GM19193 (cell line): Measurements from ENCODE around the gene WSCD2.

Experiments used
- POLR2A ChIP-seq: IDR thresholded peaks from 4 replicates; pipeline ENCODE4 v1.6.1; 2011; ENCODE audit not compliant: insufficient read depth, insufficient read length; ENCODE audit errors: extremely low read depth

WSCD2 gene

DNA sequence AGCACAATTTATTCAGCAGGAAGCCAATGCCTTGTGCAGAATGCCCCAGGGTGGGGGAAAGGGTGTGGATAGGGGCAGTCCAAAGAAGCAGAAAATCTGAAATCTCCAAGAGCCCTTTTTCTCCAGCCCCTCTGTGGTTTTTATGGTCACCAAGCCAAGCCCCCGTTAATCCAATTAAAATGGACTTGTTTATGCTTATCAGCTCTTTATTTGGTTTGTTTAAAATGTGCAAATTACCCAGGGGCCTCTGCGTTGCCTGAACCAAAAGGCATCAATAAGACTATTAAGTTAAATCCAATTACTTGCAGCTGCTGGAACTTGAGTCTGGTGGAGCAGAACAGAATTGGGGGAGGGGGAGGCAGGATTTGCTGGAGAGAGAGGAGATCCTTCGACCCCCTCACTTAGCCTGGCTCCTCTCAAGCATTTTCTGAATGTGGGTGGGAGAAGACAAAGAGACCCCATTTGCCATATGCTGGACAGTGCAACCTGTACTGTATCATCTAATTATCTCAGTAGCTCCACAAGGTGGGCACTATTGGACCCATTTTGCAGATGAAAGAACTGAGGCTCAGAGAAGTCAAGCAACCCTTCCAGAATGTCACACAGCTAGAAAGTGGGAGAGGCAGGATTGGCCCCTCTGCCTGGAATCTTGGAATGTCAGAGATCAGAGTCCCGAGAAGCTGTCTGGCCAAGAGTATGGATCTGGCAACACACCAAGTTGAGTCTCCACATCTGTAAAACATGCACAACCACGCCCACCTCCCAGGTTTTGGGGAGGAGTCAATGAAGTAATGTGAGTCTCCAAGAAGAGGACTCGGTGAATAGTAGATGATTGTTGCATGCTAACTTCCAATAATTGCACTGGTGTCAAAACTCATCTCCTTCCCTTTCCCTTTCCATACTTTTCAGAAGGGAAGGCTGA is 143.1 kb downstream of the WSCD2 start:
- no peak for TF ChIP-seq POLR2A

DNA sequence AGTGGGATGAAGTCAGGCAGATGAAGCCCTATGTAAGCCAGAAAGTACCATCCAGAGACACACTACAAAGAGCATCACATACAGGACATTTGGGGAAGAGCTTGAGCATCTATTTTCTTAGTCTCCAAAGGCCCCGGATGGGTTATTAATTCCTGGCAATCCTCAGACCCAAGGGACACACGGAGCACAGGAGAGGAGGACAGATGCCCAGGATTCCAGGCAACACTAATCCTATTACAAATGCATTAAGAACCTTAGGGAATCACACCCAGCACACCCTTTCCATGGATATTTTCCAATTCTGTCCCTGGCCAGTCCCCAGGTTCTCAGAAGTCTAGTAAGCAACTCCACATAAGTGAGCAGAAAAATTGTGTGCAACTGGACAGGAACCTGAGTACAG is 144.1 kb downstream of the WSCD2 start:
- no peak for TF ChIP-seq POLR2A

GRCh38 chr12:108277613-108278012 is 148.5 kb downstream of the WSCD2 start:
- no peak for TF ChIP-seq POLR2A

GRCh38 chr12:108282160-108282559 is 153.1 kb downstream of the WSCD2 start:
- no peak for TF ChIP-seq POLR2A

DNA sequence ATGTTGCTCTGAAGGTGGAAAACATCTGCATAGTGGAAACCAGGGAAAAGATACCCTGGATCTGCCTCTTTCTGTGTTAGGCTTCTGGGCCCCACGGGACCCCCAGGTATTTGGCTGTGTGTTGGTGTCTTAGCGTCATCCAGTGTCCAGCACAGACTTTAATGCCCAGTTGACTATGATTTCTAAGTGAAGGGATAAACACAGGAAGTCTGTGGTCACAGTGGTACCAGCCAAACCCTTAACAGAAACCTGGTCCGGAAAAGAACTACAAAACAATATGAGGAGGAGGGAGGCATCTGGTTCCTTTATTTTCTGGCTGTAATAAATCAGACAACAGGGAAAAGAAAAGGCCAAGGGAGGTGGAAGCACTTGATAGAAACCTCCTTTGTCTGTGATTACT is 153.6 kb downstream of the WSCD2 start:
- TF ChIP-seq POLR2A: no peak

GRCh38 chr12:108284163-108284562 is 155.1 kb downstream of the WSCD2 start:
- no peak for TF ChIP-seq POLR2A

- TF ChIP-seq POLR2A: no peak
Measured at GRCh38 chr12:108285016-108285415, 155.9 kb downstream of the WSCD2 start.

DNA sequence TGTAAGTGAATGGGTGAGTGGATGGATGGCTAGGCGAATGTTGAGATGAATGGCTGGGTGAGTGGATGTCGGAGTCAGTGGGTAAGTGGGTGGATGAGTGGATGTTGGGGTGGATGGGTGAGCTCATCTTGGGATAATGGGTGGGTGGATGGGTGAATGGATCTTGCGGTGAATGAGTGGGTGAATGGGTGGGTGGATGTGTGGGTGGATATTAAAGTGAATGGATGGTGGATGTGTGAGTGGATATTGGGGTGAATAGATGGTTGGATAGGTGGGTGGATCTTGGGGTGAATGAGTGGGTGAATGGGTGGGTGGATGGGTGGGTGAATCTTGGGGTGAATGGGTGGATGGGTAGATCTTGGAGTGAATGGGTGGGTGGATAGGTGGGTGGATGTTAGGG is 158.1 kb downstream of the WSCD2 start:
- no peak for TF ChIP-seq POLR2A

GRCh38 chr12:108289350-108290161 is 160.5 kb downstream of the WSCD2 start:
- TF ChIP-seq POLR2A: no peak

GRCh38 chr12:108295641-108296040 is 166.6 kb downstream of the WSCD2 start:
- TF ChIP-seq POLR2A: no peak

DNA sequence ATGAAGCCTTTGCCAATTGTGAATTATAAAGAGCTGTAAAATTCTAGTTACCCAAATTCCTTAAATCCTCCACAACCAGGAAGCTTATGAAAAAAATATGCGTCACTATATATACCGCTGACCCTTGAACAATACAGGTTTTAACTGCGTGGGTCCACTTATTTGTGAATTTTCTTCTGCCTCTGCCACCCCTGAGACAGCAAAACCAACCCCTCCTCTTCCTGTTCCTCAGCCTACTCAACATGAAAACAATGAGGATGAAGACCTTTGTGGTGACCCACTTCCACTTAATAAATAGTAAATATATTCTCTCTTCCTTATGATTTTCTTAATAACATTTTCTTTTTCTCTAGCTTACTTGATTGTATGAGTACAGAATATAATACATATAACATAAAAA is 167.9 kb downstream of the WSCD2 start:
- no peak for TF ChIP-seq POLR2A

DNA sequence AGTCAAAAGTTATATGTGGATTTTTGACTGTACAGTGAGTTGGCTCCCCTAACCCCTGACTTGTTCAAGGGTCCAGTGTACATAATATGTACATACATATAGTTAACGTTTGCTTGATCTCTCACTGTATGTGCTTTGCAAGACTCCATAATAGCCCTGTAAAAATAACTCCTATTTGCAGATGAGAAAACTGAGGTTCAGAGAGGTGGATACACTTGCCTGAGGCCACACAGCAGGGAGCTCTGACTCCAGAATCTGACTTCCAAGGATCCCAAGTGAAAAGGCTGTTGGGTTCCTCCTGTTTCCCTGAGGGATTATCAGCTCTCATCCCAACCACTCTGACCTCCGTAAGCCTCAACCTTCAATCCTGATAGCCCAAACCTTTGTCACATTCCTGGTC is 168.3 kb downstream of the WSCD2 start:
- no peak for TF ChIP-seq POLR2A

DNA sequence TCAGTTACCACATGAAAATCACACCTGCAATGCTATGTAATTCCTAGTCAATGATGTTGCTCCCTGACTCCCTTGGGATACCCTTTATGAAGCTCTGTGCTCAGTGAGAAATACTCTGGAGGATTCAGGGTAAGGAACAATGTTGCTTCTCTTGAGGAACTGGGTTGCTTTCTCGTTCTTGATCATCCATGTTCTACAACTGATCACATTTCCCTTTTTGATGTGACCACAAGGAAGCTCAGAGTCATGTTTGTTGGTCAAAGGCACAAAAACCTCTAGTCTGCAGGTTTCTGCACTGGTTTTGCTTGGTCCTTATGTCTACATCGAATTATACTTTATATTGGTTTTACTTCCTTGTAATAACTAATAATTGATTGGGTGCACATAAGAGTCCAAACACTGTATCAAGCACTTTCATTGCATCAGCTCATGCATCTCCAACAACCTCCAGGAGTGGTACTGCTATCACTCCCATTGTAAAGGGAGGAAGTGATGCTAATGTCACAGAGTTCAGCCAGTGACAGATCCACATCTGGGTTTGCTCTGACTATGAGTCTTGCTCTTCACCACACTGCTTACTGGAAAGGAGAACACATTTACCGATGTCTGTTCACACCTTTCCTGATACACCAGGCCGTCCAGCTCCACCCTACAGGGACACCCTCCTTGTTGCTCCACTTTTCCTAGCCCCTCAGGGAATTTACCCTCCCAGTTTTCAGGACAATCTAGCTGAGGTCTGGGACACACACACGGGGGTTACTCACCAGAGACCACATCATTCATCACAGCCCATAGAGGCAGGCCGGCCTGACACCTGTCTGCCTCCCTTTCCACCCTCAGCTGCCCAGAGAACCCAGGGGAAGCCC is 169.0 kb downstream of the WSCD2 start:
- no peak for TF ChIP-seq POLR2A

- TF ChIP-seq POLR2A: no peak
Measured at GRCh38 chr12:108298761-108299275, 169.7 kb downstream of the WSCD2 start.

- TF ChIP-seq POLR2A: no peak
Measured at GRCh38 chr12:108299516-108299915, 170.4 kb downstream of the WSCD2 start.
